GM12892 (cell line): ENCODE measurements around the gene U2AF2.
A peak's percentile ranks its signal among the peaks of the same experiment; 100 is the strongest.

Experiments used
- DNase-seq: peaks from one replicate; pipeline ENCODE4 v3.0.0; 2011; ENCODE audit not compliant: insufficient read length
- FAIRE-seq: peaks from 2 replicates; lab custom pipeline; 2011; peaks lifted over from hg19 to GRCh38; lab: Jason Lieb, UNC
- POLR2A ChIP-seq: IDR thresholded peaks from 2 replicates; pipeline ENCODE4 v1.6.1; 2011; ENCODE audit warnings: low read depth, low read length, control low read depth
- POLR2AphosphoS5 ChIP-seq: IDR thresholded peaks from 2 replicates; pipeline ENCODE4 v1.6.1; 2011; ENCODE audit warnings: low read depth, low read length, control low read depth
- TAF1 ChIP-seq: IDR thresholded peaks from 2 replicates; pipeline ENCODE4 v1.6.1; 2011; ENCODE audit warnings: low read depth, mild to moderate bottlenecking, control low read depth, low read length, borderline replicate concordance

Gene U2AF2

GRCh38 chr19:55681131-55682092 lies 26.6 kb downstream of the U2AF2 start:
- TF ChIP-seq POLR2AphosphoS5 (no peak), POLR2A (no peak), TAF1 (no peak)
- FAIRE-seq (no peak), DNase-seq (no peak)

GRCh38 chr19:55683449-55684261 lies 28.8 kb downstream of the U2AF2 start:
- DNase-seq (no peak), FAIRE-seq (no peak)
- TF ChIP-seq TAF1 (no peak), POLR2A (no peak), POLR2AphosphoS5 (0 out of 2 replicates have a peak, but pooled peaks have one; percentile 15)

- DNase-seq (no peak), FAIRE-seq (no peak)
- 0 out of 2 replicates have a peak, but pooled peaks have one; percentile 15 for TF ChIP-seq POLR2AphosphoS5
- no peak; the same call in 1 of the 2 replicates for TF ChIP-seq POLR2A
Measured at GRCh38 chr19:55684946-55685681, 30.3 kb downstream of the U2AF2 start.

GRCh38 chr19:55685776-55686175 lies 30.9 kb downstream of the U2AF2 start:
- TF ChIP-seq TAF1 (no peak), POLR2A (no peak), POLR2AphosphoS5 (no peak)
- no peak for FAIRE-seq

GRCh38 chr19:55686311-55687050 lies 31.6 kb downstream of the U2AF2 start:
- FAIRE-seq (no peak), DNase-seq (no peak)
- TF ChIP-seq POLR2A (no peak), TAF1 (no peak), POLR2AphosphoS5 (no peak)

More at GRCh38 chr19:55685776-55686175, 30.9 kb downstream of the U2AF2 start:
- DNase-seq = no peak

GRCh38 chr19:55687281-55688201 lies 32.7 kb downstream of the U2AF2 start:
- DNase-seq (no peak), FAIRE-seq (no peak)
- no peak for TF ChIP-seq POLR2A
- no peak for TF ChIP-seq TAF1
- TF ChIP-seq POLR2AphosphoS5 = no peak

GRCh38 chr19:55688422-55689218 lies 33.8 kb downstream of the U2AF2 start:
- no peak for DNase-seq
- TF ChIP-seq POLR2A (no peak), POLR2AphosphoS5 (no peak), TAF1 (no peak)
- FAIRE-seq = no peak

- no peak for TF ChIP-seq POLR2AphosphoS5
- no peak for TF ChIP-seq POLR2A
- TF ChIP-seq TAF1 = no peak
- no peak for FAIRE-seq
- DNase-seq = no peak
Measured at GRCh38 chr19:55689411-55690108, 34.7 kb downstream of the U2AF2 start.
